HL-60 (cell line): ENCODE results near the gene TAAR9.

ENCODE experiments used
- DNase-seq, 2 experiments: peaks; one replicate each; pipeline ENCODE4 v3.0.0-alpha.2; 2010 to 2020; ENCODE audit warnings: low read depth in 1 of 2, low spot score in 1 of 2
- H3K27ac ChIP-seq: fragments of 250-450 bp; sonication (Bioruptor Pico); replicated peaks from 2 replicates; pipeline ENCODE4 v1.5.1; 2020; ENCODE audit warnings: mild to moderate bottlenecking, moderate library complexity
- H3K27me3 ChIP-seq: fragments of 250-450 bp; sonication (Bioruptor Pico); 2 replicates; pipeline ENCODE4 v1.5.1; 2021; ENCODE audit warnings: mild to moderate bottlenecking, moderate library complexity; ENCODE audit not compliant: insufficient read depth, poor library complexity, severe bottlenecking
- H3K4me3 ChIP-seq: replicated peaks from 2 replicates; pipeline ENCODE4 v1.5.1; 2011; ENCODE audit warnings: mild to moderate bottlenecking, control low read depth, low read length; ENCODE audit not compliant: insufficient read depth
- GABPA ChIP-seq: IDR thresholded peaks from 2 replicates; pipeline ENCODE4 v1.6.1; 2012; ENCODE audit warnings: low read depth
- POLR2AphosphoS5 ChIP-seq: IDR thresholded peaks from 2 replicates; pipeline ENCODE4 v1.6.1; 2012; ENCODE audit warnings: low read depth
- SPI1 ChIP-seq: IDR thresholded peaks from 2 replicates; pipeline ENCODE4 v1.6.1; 2012; ENCODE audit warnings: low read depth, mild to moderate bottlenecking, borderline replicate concordance
- TF ChIP-seq, protein P1 (sequence below): IDR thresholded peaks from 2 replicates; pipeline ENCODE4 v1.6.1; 2012; ENCODE audit warnings: low read depth; ENCODE audit not compliant: insufficient replicate concordance
- TF ChIP-seq, protein P2 (sequence below): IDR thresholded peaks from one replicate; pipeline ENCODE4 v1.5.1; 2011; ENCODE audit warnings: low read length, control low read depth, inconsistent platforms; ENCODE audit not compliant: insufficient read depth

TAAR9 gene

DNA sequence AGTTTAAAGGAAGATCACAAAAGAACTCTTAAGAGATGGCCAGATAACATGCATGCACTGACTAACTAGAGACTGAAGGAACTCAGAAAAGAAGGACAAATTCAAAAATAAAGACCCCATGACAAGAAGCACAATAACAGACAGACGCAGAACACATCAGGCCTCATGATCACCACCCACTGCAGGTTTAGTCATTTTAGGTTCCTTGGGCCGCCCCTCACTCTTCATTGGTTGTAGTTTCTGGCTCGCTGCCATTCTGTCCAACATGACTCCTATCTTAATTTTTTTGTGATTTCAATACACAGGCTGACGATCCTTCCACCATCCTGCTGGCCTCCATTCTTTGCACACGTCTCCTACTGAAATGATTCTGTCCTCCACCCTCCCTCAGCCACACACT, 46.8 kb upstream of the TAAR9 start:
- DNase-seq = no peak
- Histone ChIP-seq H3K27ac (no peak overlapping the region), H3K4me3 (no peak overlapping the region), H3K27me3 (no peaks in the 10 kb centered on the region)
- no peak for TF ChIP-seq GABPA

DNA sequence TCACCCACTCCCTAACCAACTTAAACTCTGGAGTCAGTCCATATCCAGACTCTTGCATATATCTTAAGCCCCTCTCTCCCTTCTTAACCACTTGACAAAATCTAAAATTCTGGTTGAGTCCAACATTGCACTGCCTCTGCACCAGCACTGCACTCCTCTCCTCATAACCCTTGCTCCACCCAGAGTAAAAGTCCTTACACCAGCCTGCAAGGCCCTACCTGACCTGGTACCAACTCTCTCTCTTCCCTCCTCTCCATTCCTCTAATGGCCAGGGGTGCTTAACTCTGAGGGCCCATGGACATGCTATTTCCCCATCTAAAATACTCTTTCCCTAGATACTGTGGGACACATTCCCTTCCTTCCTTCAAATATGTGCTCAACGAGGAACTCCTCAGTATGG, 46.2 kb upstream of the TAAR9 start:
- Histone ChIP-seq H3K27me3 (no peaks in the 10 kb centered on the region), H3K4me3 (no peak overlapping the region), H3K27ac (no peak overlapping the region)
- no peak for DNase-seq
- TF ChIP-seq POLR2AphosphoS5 = no peak
- TF ChIP-seq, protein P1, sequence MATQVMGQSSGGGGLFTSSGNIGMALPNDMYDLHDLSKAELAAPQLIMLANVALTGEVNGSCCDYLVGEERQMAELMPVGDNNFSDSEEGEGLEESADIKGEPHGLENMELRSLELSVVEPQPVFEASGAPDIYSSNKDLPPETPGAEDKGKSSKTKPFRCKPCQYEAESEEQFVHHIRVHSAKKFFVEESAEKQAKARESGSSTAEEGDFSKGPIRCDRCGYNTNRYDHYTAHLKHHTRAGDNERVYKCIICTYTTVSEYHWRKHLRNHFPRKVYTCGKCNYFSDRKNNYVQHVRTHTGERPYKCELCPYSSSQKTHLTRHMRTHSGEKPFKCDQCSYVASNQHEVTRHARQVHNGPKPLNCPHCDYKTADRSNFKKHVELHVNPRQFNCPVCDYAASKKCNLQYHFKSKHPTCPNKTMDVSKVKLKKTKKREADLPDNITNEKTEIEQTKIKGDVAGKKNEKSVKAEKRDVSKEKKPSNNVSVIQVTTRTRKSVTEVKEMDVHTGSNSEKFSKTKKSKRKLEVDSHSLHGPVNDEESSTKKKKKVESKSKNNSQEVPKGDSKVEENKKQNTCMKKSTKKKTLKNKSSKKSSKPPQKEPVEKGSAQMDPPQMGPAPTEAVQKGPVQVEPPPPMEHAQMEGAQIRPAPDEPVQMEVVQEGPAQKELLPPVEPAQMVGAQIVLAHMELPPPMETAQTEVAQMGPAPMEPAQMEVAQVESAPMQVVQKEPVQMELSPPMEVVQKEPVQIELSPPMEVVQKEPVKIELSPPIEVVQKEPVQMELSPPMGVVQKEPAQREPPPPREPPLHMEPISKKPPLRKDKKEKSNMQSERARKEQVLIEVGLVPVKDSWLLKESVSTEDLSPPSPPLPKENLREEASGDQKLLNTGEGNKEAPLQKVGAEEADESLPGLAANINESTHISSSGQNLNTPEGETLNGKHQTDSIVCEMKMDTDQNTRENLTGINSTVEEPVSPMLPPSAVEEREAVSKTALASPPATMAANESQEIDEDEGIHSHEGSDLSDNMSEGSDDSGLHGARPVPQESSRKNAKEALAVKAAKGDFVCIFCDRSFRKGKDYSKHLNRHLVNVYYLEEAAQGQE = no peak
- no peak for TF ChIP-seq GABPA
- TF ChIP-seq SPI1 = no peak
- TF ChIP-seq, protein P2, sequence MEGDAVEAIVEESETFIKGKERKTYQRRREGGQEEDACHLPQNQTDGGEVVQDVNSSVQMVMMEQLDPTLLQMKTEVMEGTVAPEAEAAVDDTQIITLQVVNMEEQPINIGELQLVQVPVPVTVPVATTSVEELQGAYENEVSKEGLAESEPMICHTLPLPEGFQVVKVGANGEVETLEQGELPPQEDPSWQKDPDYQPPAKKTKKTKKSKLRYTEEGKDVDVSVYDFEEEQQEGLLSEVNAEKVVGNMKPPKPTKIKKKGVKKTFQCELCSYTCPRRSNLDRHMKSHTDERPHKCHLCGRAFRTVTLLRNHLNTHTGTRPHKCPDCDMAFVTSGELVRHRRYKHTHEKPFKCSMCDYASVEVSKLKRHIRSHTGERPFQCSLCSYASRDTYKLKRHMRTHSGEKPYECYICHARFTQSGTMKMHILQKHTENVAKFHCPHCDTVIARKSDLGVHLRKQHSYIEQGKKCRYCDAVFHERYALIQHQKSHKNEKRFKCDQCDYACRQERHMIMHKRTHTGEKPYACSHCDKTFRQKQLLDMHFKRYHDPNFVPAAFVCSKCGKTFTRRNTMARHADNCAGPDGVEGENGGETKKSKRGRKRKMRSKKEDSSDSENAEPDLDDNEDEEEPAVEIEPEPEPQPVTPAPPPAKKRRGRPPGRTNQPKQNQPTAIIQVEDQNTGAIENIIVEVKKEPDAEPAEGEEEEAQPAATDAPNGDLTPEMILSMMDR = no peak

DNA sequence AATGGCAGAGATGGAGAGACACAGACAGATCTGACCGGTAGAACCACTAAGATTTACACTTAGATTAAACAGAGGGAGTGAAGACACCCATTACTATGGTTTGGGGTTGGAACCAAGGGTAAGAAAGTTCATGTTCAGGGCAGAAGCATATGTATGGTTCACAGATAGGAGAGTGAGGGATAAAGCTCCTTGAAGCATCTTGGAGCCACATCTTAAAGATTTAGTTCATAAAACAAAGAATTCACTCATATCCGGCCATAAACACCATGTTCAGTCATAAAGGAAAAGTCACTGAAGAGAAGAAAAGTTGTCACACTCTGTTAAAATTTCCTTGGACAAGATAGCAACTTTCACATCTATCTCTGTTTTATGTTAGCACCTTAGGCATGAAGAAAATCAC, 43.1 kb upstream of the TAAR9 start:
- DNase-seq = no peak
- H3K4me3 ChIP-seq = no peak overlapping the region
- H3K27ac ChIP-seq = no peak overlapping the region
- no peak for TF ChIP-seq POLR2AphosphoS5
- TF ChIP-seq, protein P1 = no peak
- TF ChIP-seq SPI1 = no peak
- TF ChIP-seq, protein P2 = no peak
- TF ChIP-seq GABPA = no peak
- H3K27me3 ChIP-seq = no peaks in the 10 kb centered on the region

DNA sequence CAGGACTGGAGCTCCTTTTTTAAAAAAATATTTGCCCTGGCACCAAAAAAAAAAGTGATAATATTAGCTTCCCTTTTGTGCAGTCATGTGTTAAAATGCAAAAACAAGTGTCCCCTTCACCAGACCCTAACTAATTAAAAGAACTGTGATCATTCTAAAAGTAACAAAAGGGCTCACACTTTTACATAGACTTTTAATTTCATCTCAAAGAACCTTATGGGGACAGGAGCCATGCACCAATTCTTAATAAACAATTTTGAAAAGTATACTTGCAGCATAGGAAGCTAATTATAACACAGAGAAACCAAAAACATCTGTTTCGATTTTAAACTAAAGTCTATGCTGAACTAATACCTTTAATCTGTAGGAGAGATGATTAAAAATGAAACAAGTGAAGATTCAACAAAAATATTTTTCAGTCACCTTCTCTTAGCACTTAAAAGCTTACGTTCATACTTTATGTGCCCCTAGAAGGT, 42.4 kb upstream of the TAAR9 start:
- DNase-seq = no peak
- Histone ChIP-seq H3K27ac (no peak overlapping the region), H3K27me3 (no peaks in the 10 kb centered on the region), H3K4me3 (no peak overlapping the region)
- TF ChIP-seq GABPA (no peak), SPI1 (no peak), POLR2AphosphoS5 (no peak)
- TF ChIP-seq, protein P1 = no peak
- TF ChIP-seq, protein P2 = no peak
